ENCODE data around the gene PODNL1. TPM values are rescaled to one million over a fixed set of nuclear protein-coding genes. Genes with fewer than 3 reads are reported as not detected.
"Not testable (repeated sequence)": the region's sequence is repeated elsewhere in the genome, so short reads cannot be mapped to it uniquely, and the experiment has no call there.

The PODNL1 gene
- total RNA-seq, 1 donor from 2014 or later = 3.5 TPM

GRCh38 chr19:13974073-13974472 is 35.9 kb upstream of the PODNL1 start:
- intact Hi-C loops (cut with DNase I) = no loop called here
- DNase-seq (ENCODE audit: low spot score) = no peak

GRCh38 chr19:13973479-13973878 is 35.3 kb upstream of the PODNL1 start:
- DNase-seq (ENCODE audit: low spot score); intact Hi-C loops (cut with DNase I): not testable (repeated sequence)

- intact Hi-C loops (cut with DNase I) = no loop called here
- DNase-seq (ENCODE audit: low spot score) = no peak
Observed at GRCh38 chr19:13972368-13973155, 34.3 kb upstream of the PODNL1 start.

GRCh38 chr19:13971868-13972267 is 33.7 kb upstream of the PODNL1 start:
- DNase-seq (ENCODE audit: low spot score); intact Hi-C loops (cut with DNase I): not testable (repeated sequence)

GRCh38 chr19:13969897-13970296 is 31.7 kb upstream of the PODNL1 start:
- intact Hi-C loops (cut with DNase I) = no loop called here
- no peak for DNase-seq (ENCODE audit: low spot score)

GRCh38 chr19:13968999-13969398 is 30.8 kb upstream of the PODNL1 start:
- intact Hi-C loops (cut with DNase I) = no loop called here
- no peak for DNase-seq (ENCODE audit: low spot score)

- intact Hi-C loops (cut with DNase I) = no loop called here
Observed at GRCh38 chr19:13968383-13968935, 30.2 kb upstream of the PODNL1 start.

GRCh38 chr19:13967206-13967605 is 29.0 kb upstream of the PODNL1 start:
- intact Hi-C loops (cut with DNase I); DNase-seq (ENCODE audit: low spot score): not testable (repeated sequence)

More at GRCh38 chr19:13968383-13968935, 30.2 kb upstream of the PODNL1 start:
- DNase-seq (ENCODE audit: low spot score) = no peak

- intact Hi-C loops (cut with DNase I) = no loop called here
- DNase-seq (ENCODE audit: low spot score) = no peak
Observed at GRCh38 chr19:13966684-13967128, 28.5 kb upstream of the PODNL1 start.

GRCh38 chr19:13965926-13966683 is 27.9 kb upstream of the PODNL1 start:
- intact Hi-C loops (cut with DNase I) = no loop called here

GRCh38 chr19:13965377-13965896 is 27.2 kb upstream of the PODNL1 start:
- intact Hi-C loops (cut with DNase I) = no loop called here
- DNase-seq (ENCODE audit: low spot score) = no peak

More at GRCh38 chr19:13965926-13966683, 27.9 kb upstream of the PODNL1 start:
- DNase-seq (ENCODE audit: low spot score) = no peak

- intact Hi-C loops (cut with DNase I) = no loop called here
- no peak for DNase-seq (ENCODE audit: low spot score)
Observed at GRCh38 chr19:13964776-13965175, 26.6 kb upstream of the PODNL1 start.

- intact Hi-C loops (cut with DNase I) = no loop called here
- no peak for DNase-seq (ENCODE audit: low spot score)
Observed at GRCh38 chr19:13963603-13964105, 25.4 kb upstream of the PODNL1 start.

- no peak for DNase-seq (ENCODE audit: low spot score)
- intact Hi-C loops (cut with DNase I) = no loop called here
Observed at GRCh38 chr19:13962699-13963602, 24.7 kb upstream of the PODNL1 start.

- DNase-seq (ENCODE audit: low spot score) = no peak
- intact Hi-C loops (cut with DNase I) = no loop called here
Observed at GRCh38 chr19:13961826-13962698, 23.8 kb upstream of the PODNL1 start.

- no peak for DNase-seq (ENCODE audit: low spot score)
- intact Hi-C loops (cut with DNase I) = no loop called here
Observed at GRCh38 chr19:13960863-13961784, 22.9 kb upstream of the PODNL1 start.

Measured in cardiac septum (tissue), 1 donor.